HepG2 (cell line): ENCODE data around the gene SPP1. TPM values are rescaled to one million over a fixed set of nuclear protein-coding genes. Genes with fewer than 3 reads are reported as not detected.
A peak's percentile ranks its signal among the peaks of the same experiment; 100 is the strongest.

Experiments used
- ATAC-seq: fragments of 200-7000 bp; cut with Tn5 transposase; 3 replicates; pipeline ENCODE4 v1.9.1; 2020; ENCODE audit warnings: mild to moderate bottlenecking, moderate library complexity
- BruUV-seq: library from RNA; stranded (reverse); fragments of 400-500 nt; replicated peaks from 2 replicates; lab custom pipeline; 2021; lab: Mats Ljungman, UMichigan
- CTCF ChIA-PET: fragments of 300-600 bp; formaldehyde crosslinking; extraction: SDS; loops from one replicate; lab custom pipeline; 2021; ENCODE audit warnings: low total read pairs, inconsistent platforms, low intra/inter-chr PET ratio; lab: Yijun Ruan, JAX
- POLR2A ChIA-PET: fragments of 350-600 bp; sonication (Branson Sonifier 250); formaldehyde crosslinking; loops from one replicate; lab custom pipeline; 2020; ENCODE audit warnings: antibody characterized with exemption, inconsistent platforms; lab: Yijun Ruan, JAX
- DNase-seq: peaks from one replicate; pipeline ENCODE4 v3.0.0-alpha.2; 2015; ENCODE audit warnings: low spot score
- FAIRE-seq: peaks from 3 replicates; lab custom pipeline; 2011; peaks lifted over from hg19 to GRCh38; lab: Jason Lieb, UNC
- H2AFZ ChIP-seq: one replicate; pipeline ENCODE4 v1.6.1; 2011; ENCODE audit warnings: low read length, inconsistent platforms
- H3K27ac ChIP-seq: fragments of 300-600 bp; 3 replicates; pipeline ENCODE4 v1.8.0; 2011; ENCODE audit warnings: mixed run types, mild to moderate bottlenecking, mixed read lengths, low read length, inconsistent platforms; ENCODE audit not compliant: insufficient read depth; ENCODE audit errors: extremely low read length
- H3K27me3 ChIP-seq, 2 experiments: fragments of 200-600 bp in 1 of 2; 2 replicates in 1 of 2; 3 replicates in 1 of 2; pipeline versions ENCODE4 v1.6.0 to v1.8.0; 2011; ENCODE audit warnings: low read length in 2 of 2, mild to moderate bottlenecking in 2 of 2, moderate library complexity in 2 of 2, inconsistent platforms in 1 of 2; ENCODE audit not compliant: insufficient read depth in 2 of 2, control insufficient read depth in 1 of 2
- H3K36me3 ChIP-seq, 2 experiments: fragments of 200-600 bp in 1 of 2; replicated peaks in 1 of 2; 2 replicates in 1 of 2; 3 replicates in 1 of 2; pipeline versions ENCODE4 v1.5.1 to v1.8.0; 2011; ENCODE audit warnings: low read length in 2 of 2, inconsistent platforms in 1 of 2; ENCODE audit not compliant: insufficient read depth in 2 of 2, control insufficient read depth in 1 of 2
- H3K4me1 ChIP-seq: 2 replicates; pipeline ENCODE4 v1.5.1; 2012; ENCODE audit warnings: low read length, inconsistent platforms; ENCODE audit not compliant: insufficient read depth
- H3K4me2 ChIP-seq: 2 replicates; pipeline ENCODE4 v1.6.0; 2011; ENCODE audit warnings: low read depth, low read length, inconsistent platforms
- H3K4me3 ChIP-seq, 3 experiments: fragments of 200-600 bp in 1 of 3; sonication (generic), shearing (Covaris generic) in 1 of 3; replicated peaks in 1 of 3; 2 replicates each; pipeline ENCODE4 v1.5.1; 2011 to 2016; ENCODE audit warnings: low read length in 3 of 3, inconsistent platforms in 2 of 3, low read depth in 2 of 3, mild to moderate bottlenecking in 2 of 3, control low read depth in 1 of 3, mixed read lengths in 1 of 3; ENCODE audit not compliant: insufficient read depth in 1 of 3
- H3K79me2 ChIP-seq: one replicate; pipeline ENCODE4 v1.6.1; 2011; ENCODE audit warnings: low read length, inconsistent platforms; ENCODE audit not compliant: insufficient read depth
- H3K9ac ChIP-seq: 2 replicates; pipeline ENCODE4 v1.6.0; 2011; ENCODE audit warnings: mild to moderate bottlenecking, low read depth, low read length, inconsistent platforms; ENCODE audit not compliant: insufficient read depth
- H3K9me3 ChIP-seq: 2 replicates; pipeline ENCODE4 v1.5.1; 2012; ENCODE audit warnings: mild to moderate bottlenecking, low read length
- H4K20me1 ChIP-seq: 2 replicates; pipeline ENCODE4 v1.6.0; 2011; ENCODE audit warnings: inconsistent platforms, mild to moderate bottlenecking, low read length, moderate library complexity; ENCODE audit not compliant: insufficient read depth
- AFF4 ChIP-seq: sonication (generic); formaldehyde crosslinking; IDR thresholded peaks from 2 replicates; pipeline ENCODE4 v1.4.0; 2020; ENCODE audit warnings: missing genetic modification reagents
- AGO2 ChIP-seq: fragments of 200-400 bp; formaldehyde crosslinking; optimal IDR thresholded peaks from 2 replicates; pipeline ENCODE3; 2017; ENCODE audit warnings: mild to moderate bottlenecking, low read depth, low read length, moderate library complexity
- DBP ChIP-seq: sonication (generic); formaldehyde crosslinking; IDR thresholded peaks from 2 replicates; pipeline ENCODE4 v1.4.0; 2020; ENCODE audit warnings: missing genetic modification reagents; ENCODE audit errors: not compliant biosample characterization
- HMG20B ChIP-seq: conservative IDR thresholded peaks from 2 replicates; pipeline ENCODE4 v1.6.1; 2016; ENCODE audit warnings: missing genetic modification reagents, missing compliant biosample characterization
- MED13 ChIP-seq: sonication (generic); formaldehyde crosslinking; IDR thresholded peaks from 2 replicates; pipeline ENCODE4 v1.5.0; 2020; ENCODE audit warnings: missing genetic modification reagents
- MED8 ChIP-seq: sonication (generic); formaldehyde crosslinking; IDR thresholded peaks from 2 replicates; pipeline ENCODE4 v1.8.1; 2023; ENCODE audit warnings: mild to moderate bottlenecking, missing genetic modification reagents; ENCODE audit not compliant: insufficient replicate concordance
- MLLT10 ChIP-seq: sonication (generic); formaldehyde crosslinking; IDR thresholded peaks from 2 replicates; pipeline ENCODE4 v1.4.0; 2020; ENCODE audit warnings: missing genetic modification reagents
- NBN ChIP-seq: fragments of 450-650 bp; conservative IDR thresholded peaks from 2 replicates; pipeline ENCODE4 v1.6.1; 2017
- POLR2G ChIP-seq: fragments of 200-400 bp; formaldehyde crosslinking; IDR thresholded peaks from 2 replicates; pipeline ENCODE4 v1.6.1; 2018; ENCODE audit warnings: mild to moderate bottlenecking, low read depth, low read length, moderate library complexity
- ZBTB8A ChIP-seq: sonication (generic); formaldehyde crosslinking; IDR thresholded peaks from 2 replicates; pipeline ENCODE4 v1.4.0; 2020; ENCODE audit warnings: mild to moderate bottlenecking, low read depth, missing genetic modification reagents, borderline replicate concordance
- ZGPAT ChIP-seq: IDR thresholded peaks from 2 replicates; pipeline ENCODE4 v1.6.1; 2016; ENCODE audit warnings: mild to moderate bottlenecking
- ZIK1 ChIP-seq: sonication (generic); formaldehyde crosslinking; IDR thresholded peaks from 2 replicates; pipeline ENCODE4 v1.5.0; 2020; ENCODE audit warnings: mild to moderate bottlenecking, low read depth, missing genetic modification reagents, borderline replicate concordance
- ZNF687 ChIP-seq: sonication (generic); formaldehyde crosslinking; IDR thresholded peaks from 2 replicates; pipeline ENCODE4 v1.5.1; 2020; ENCODE audit warnings: mild to moderate bottlenecking, missing genetic modification reagents, moderate library complexity
- WGBS: methylation state at CpG from one replicate; pipeline ENCODE4 v1.1.6; 2017; ENCODE audit warnings: low lambda C conversion rate; 5-methylcytosine and 5-hydroxymethylcytosine counted together
- in situ Hi-C: cut with HindIII; loops from 2 replicates; pipeline ENCODE4 v1.10.0; 2017; ENCODE audit warnings: low pct_unique_long_range_greater_than_20kb; ENCODE audit not compliant: extremely low pct_ligation_motif_present
- intact Hi-C: fragments of 100-400 bp; cut with micrococcal nuclease; formaldehyde crosslinking; loops from one replicate; pipeline ENCODE4 v1.10.0; 2022; ENCODE audit not compliant: unreplicated experiment
- polyA plus RNA-seq, 8 experiments: library from polyadenylated mRNA; depleted of rRNA in 3 of 8; stranded (reverse) in 7 of 8; unstranded in 1 of 8; fragments of >200 nt; fragmentation: Illumina TruSeq in 4 of 8; extraction: Trizol in 4 of 8; gene quantifications; 2 replicates each; pipeline versions ENCODE4 v1.2.1 to v1.2.3, GENCODE V29; 2011 to 2016; ENCODE audit warnings: low read depth in 4 of 8, missing spikeins in 1 of 8, mixed read lengths in 1 of 8; ENCODE audit not compliant: insufficient read depth in 1 of 8
- total RNA-seq, 5 experiments: library from RNA; depleted of rRNA; stranded (reverse); fragments of >200 nt; fragmentation: Illumina TruSeq; extraction: Trizol; gene quantifications; 2 replicates each; pipeline ENCODE4 v1.2.3, GENCODE V29; 2016; ENCODE audit warnings: low read depth in 1 of 5

Gene SPP1
- total and polyA plus RNA-seq, 2 of the 13 experiments (the other 11 are each of a cell fraction or from before 2014, with no cell fraction given), result 682 to 788 TPM

- BruUV-seq, result no TSS peak
- H2AFZ ChIP-seq, result peak overlapping the region; percentile 44
- H3K79me2 ChIP-seq, result peaks cover 15% of the 10 kb centered on the region
- no peak for ATAC-seq
- peak overlapping the region; percentile 90 for H3K4me2 ChIP-seq
- FAIRE-seq, result no peak
- peak overlapping the region in 1 of 3 experiments; percentile 27; a peak in 2 of 6 replicates for H3K4me3 ChIP-seq
- intact Hi-C loops, result loop anchor here (5.0 kb wide), 1 partner anchor 235 kb away; no protein-coding TSS in a partner anchor
- no peaks in the 10 kb centered on the region for H3K27me3 ChIP-seq
- H3K36me3 ChIP-seq, result peaks cover 3 to 17% of the 10 kb centered on the region in 2 experiments; a peak in 4 of 5 replicates
- no peaks in the 10 kb centered on the region for H3K9me3 ChIP-seq
- H4K20me1 ChIP-seq, result no peaks in the 10 kb centered on the region
- no peak overlapping the region for H3K9ac ChIP-seq
- no peak for DNase-seq
- H3K4me1 ChIP-seq, result peaks cover 54% of the 10 kb centered on the region
- in situ Hi-C loops, result loop anchor here (5.0 to 25.0 kb wide), 3 partner anchors 120 to 440 kb away; partner anchors contain the start of gene SPARCL1
- ChIA-PET CTCF (no interaction called here), POLR2A (no interaction called here)
- 71% methylated on average over 5 of the region's 5 CpGs for WGBS
- H3K27ac ChIP-seq, result no peak overlapping the region
- TF ChIP-seq DBP (CRISPR knock-in tag) (no peak), ZBTB8A (no peak), MLLT10 (CRISPR knock-in tag) (no peak), HMG20B (CRISPR knock-in tag) (no peak), MED8 (CRISPR knock-in tag) (no peak), AGO2 (peak; percentile 81), ZGPAT (CRISPR knock-in tag) (no peak), ZNF687 (no peak), MED13 (no peak), ZIK1 (no peak), NBN (no peak), AFF4 (CRISPR knock-in tag) (no peak), POLR2G (0 out of 2 replicates have a peak, but pooled peaks have one; percentile 33)
These were observed 2.2 kb downstream of the SPP1 start for GRCh38 chr4:87977521-87978278.
